HPDE6-E6E7 (cell line): ENCODE results near the gene MUC5B.
"Not testable (repeated sequence)": the region's sequence is repeated elsewhere in the genome, so short reads cannot be mapped to it uniquely, and the experiment has no call there.

Experiments
- DNase-seq: peaks from one replicate; pipeline ENCODE4 v3.0.0; 2011; ENCODE audit warnings: missing footprints; ENCODE audit errors: extremely low spot score

The MUC5B gene, protein sequence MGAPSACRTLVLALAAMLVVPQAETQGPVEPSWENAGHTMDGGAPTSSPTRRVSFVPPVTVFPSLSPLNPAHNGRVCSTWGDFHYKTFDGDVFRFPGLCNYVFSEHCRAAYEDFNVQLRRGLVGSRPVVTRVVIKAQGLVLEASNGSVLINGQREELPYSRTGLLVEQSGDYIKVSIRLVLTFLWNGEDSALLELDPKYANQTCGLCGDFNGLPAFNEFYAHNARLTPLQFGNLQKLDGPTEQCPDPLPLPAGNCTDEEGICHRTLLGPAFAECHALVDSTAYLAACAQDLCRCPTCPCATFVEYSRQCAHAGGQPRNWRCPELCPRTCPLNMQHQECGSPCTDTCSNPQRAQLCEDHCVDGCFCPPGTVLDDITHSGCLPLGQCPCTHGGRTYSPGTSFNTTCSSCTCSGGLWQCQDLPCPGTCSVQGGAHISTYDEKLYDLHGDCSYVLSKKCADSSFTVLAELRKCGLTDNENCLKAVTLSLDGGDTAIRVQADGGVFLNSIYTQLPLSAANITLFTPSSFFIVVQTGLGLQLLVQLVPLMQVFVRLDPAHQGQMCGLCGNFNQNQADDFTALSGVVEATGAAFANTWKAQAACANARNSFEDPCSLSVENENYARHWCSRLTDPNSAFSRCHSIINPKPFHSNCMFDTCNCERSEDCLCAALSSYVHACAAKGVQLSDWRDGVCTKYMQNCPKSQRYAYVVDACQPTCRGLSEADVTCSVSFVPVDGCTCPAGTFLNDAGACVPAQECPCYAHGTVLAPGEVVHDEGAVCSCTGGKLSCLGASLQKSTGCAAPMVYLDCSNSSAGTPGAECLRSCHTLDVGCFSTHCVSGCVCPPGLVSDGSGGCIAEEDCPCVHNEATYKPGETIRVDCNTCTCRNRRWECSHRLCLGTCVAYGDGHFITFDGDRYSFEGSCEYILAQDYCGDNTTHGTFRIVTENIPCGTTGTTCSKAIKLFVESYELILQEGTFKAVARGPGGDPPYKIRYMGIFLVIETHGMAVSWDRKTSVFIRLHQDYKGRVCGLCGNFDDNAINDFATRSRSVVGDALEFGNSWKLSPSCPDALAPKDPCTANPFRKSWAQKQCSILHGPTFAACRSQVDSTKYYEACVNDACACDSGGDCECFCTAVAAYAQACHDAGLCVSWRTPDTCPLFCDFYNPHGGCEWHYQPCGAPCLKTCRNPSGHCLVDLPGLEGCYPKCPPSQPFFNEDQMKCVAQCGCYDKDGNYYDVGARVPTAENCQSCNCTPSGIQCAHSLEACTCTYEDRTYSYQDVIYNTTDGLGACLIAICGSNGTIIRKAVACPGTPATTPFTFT (N-terminal part only)

DNA sequence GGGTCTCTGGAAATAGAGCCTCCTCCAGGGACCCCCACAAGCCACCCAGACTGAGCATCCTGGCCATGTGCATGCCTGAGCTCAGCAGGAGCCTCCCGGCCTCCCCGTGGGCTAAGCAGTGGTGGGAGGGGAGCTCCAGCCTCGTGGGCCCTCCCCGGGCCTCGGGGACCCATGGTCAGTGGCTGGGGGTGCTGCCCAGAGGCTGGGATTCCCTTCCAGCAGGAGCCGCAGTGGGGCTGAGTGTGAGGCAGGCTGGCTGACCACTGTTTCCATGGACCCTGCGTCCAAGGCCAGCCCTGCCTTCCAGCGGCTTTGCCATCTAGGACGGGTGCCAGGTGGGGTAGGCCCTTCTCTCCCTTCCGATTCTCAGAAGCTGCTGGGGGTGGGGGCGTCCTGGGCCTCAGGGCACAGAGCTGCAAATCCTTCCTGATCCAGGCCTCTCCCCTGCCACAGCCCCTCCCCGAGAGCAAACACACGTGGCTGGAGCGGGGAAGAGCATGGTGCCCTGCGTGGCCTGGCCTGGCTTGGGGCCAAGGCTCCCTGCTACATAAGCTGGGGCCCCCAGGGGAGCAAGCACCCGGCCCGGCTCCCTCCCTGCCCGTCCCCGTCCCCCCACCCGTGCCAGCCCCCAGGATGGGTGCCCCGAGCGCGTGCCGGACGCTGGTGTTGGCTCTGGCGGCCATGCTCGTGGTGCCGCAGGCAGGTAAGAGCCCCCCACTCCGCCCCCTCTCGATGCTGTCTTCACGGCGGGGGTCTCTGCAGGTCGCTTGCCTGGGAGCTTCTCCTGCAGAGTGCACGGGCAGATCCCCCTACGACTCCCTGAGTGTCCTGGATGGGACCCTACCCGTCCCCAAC is at the start of gene MUC5B:
Gene MUC5B, plus strand, starts transcription at position 576 of the 855 bp plus-strand sequence. Its CDS starts 58 bp downstream, at position 634.
- no peak for DNase-seq

DNA sequence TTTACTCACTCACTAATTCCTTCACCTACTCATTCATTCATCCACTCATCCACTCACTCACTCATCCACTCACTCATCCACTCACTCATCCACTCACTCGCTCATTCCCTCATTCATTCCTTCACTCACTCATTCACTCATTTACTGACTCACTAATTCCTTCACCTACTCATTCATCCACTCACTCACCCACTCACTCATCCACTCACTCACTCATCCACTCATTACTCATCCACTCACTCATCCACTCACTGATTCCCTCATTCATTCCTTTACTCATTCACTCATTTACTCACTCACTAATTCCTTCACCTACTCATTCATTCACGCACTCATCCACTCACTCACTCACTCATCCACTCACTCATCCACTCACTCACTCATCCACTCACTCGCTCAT is 49.5 kb upstream of the MUC5B start:
- DNase-seq = not testable (repeated sequence)

DNA sequence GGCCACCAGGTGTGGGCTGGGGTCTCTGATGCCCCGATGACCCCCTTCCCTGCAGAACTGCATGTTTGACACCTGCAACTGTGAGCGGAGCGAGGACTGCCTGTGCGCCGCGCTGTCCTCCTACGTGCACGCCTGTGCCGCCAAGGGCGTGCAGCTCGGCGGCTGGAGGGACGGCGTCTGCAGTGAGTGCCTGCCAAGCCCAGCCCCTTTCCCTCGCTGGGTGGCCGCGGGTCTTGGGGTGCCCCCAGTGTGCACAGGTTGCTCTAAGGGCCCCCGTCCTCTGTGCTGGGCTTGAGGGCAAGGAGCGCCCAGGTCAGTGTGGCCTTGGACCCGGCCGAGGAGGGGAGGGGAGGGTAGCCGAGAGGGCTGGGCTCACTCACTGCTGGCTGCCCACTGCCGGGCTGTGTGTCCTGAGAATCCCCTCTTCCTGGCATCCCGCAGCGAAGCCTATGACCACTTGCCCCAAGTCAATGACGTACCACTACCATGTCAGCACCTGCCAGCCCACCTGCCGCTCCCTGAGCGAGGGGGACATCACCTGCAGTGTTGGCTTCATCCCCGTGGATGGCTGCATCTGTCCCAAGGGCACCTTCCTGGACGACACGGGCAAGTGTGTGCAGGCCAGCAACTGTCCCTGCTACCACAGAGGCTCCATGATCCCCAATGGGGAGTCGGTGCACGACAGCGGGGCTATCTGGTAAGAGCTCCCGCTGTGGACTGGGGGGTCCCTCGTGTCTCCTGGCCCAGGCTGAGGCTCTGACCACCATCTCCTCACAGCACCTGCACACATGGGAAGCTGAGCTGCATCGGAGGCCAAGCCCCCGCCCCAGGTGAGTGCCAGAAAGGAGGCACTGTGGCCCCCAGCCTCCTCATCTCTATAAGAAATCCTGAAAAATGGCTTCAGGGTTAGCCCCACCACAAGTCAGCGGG is 48.2 kb upstream of the MUC5B start:
- DNase-seq = no peak

DNA sequence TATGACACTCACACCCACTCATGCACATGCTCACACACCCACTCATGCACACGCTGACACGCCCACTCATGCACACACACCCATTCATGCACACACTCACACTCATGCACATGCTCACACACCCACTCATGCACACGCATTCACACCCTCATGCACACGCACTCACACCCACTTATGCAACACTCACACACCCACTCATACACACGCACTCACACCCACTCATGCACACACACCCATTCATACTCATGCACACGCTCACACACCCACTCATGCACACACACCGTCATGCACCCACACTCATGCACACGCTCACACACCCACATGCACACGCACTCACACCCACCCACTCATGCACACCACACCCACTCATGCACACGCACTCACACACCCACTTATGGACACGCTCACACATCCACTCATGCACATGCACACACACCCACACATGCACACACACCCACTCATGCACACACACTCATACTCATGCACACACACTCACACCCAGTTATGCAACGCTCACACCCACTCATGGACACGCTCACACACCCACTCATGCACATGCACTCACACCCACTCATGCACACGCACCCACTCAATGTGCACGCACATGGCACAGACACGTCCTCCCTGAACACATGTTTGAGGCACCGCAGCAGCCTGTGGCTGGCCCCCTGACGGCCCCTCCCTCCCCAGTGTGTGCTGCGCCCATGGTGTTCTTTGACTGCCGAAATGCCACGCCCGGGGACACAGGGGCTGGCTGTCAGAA is 47.2 kb upstream of the MUC5B start:
- DNase-seq = no peak

DNA sequence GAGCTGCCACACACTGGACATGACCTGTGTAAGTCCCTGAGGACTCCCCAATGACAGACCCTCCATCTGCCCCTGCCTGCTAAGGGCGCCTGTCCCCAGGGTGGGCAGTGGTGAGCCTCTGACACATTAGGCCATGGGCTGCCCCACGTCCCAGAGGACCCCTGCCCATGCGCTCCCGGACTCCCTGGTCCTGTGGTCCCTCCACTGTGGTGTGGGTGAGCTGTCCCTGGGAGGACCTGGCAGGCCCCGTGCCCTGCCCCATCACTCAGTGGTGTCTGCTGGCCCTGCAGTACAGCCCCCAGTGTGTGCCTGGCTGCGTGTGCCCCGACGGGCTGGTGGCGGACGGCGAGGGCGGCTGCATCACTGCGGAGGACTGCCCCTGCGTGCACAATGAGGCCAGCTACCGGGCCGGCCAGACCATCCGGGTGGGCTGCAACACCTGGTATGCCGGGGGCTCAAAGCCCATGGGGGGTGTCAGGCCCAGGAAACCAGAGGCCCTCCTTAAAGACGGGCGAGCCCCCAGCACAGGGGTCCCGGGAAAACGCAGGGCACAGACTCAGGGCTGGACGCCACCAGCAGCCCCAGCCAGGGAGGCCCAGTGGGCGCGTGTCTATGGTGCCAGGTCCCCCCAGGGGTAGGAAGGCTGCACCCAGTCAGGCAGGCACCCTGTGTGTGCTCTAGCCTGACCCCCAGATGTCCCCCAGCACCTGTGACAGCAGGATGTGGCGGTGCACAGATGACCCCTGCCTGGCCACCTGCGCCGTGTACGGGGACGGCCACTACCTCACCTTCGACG is 46.4 kb upstream of the MUC5B start:
- no peak for DNase-seq

DNA sequence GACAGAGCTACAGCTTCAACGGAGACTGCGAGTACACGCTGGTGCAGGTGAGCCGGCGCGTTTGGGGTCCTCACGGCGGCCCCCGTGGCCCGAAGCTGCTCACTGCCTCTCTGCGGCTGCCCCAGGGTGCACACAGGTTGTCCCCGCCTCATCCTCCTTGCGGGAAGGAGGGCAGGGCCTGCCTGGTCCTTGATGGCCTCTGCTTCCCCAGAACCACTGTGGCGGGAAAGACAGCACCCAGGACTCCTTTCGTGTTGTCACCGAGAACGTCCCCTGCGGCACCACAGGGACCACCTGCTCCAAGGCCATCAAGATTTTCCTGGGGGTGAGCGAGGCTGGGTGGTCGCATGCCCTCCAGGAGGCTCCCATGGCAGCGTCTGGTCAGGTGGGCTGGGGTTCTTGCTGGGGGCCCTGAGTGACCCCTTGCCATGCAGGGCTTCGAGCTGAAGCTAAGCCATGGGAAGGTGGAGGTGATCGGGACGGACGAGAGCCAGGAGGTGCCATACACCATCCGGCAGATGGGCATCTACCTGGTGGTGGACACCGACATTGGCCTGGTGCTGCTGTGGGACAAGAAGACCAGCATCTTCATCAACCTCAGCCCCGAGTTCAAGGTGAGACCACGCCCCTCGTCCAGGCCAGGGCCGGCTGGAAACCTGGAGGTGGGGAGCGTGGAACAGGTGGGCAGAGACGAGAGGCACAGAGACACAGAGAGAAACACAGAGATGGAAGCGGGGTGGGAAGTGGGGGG is 45.7 kb upstream of the MUC5B start:
- no peak for DNase-seq

DNA sequence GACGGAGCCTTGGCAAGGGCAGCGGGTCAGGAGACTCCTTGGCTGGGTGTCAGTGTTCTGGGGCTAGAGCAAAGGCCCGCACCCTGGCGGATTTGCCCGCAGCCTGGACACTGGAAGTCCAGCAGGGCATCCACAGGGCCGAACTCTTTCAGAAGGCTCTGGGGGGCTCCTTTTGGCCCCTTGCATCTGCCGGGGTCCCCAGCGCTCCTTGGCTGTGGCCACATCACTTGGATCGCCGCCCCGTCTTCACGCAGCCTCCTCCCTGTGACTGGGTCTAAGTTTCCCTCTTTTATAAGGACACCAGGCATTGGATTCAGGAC is 45.1 kb upstream of the MUC5B start:
- DNase-seq = no peak

DNA sequence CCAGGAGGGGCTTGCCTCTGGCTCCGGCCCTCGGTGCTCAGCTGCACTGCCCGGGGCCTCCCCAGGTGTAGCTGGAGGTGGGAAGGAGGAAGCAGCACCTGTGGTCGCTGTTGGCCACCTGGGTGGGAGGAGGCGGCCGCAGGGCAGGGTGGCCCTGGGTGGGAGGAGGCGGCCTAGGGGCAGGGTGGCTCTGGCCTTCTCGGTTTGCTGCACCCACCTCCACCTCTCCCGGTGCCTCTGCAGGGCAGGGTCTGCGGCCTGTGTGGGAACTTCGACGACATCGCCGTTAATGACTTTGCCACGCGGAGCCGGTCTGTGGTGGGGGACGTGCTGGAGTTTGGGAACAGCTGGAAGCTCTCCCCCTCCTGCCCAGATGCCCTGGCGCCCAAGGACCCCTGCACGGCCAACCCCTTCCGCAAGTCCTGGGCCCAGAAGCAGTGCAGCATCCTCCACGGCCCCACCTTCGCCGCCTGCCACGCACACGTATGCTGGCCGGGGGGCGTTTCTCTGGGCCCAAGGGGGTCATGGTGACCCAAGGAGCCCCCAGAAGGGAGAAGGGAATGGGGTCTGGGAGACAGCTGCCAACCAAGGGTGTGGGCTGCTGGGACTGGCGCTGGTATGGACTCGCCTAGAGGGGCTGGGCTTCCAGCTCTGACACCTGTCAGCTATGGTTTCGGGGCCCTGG is 44.5 kb upstream of the MUC5B start:
- no peak for DNase-seq

DNA sequence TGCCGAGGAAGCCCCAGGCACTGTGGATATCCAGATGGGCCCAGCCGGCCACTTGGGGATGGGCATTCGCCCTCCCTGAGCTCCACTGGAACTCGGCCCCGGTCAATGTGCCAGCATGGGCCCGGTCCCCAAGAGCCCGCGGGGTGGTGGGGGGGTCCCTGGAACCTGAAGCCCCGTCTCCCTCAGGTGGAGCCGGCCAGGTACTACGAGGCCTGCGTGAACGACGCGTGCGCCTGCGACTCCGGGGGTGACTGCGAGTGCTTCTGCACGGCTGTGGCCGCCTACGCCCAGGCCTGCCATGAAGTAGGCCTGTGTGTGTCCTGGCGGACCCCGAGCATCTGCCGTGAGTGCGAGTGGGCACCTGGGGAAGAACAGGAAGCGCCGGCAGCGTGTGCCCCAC is 44.0 kb upstream of the MUC5B start:
- no peak for DNase-seq

DNA sequence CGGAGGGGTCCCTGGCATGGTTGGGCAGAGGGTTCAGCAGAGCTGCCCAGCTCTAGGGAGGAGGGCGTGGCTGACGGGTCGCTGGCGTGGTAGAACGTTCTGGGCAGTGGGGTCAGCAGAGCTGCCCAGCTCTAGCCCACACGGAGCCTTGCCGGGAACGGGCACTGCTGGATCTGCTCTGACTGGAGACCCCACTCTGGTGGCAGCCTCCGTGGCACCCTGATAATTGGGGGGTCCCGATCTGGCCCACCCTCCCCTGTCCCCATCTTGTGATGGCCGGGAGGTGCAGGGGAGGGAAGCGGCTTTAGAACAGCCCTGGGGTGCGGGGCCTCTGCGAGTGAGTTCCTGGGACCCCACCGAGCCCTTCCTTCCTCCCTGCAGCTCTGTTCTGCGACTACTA is 43.2 kb upstream of the MUC5B start:
- DNase-seq = no peak

DNA sequence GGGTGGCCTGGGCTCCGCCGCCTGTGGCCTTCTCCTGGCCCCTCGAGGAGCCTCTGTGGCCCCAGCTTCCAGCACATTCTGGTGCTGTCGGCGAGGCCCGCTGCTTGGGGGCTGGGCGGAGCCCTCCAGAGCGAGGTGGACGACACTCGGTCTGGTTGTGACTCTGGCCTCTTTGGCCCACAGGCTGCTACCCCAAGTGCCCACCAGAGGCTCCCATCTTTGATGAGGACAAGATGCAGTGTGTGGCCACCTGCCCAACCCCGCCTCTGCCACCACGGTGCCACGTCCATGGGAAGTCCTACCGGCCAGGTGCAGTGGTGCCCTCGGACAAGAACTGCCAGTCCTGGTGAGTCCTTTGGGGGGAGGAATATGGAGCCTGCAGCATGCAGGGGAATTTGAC is 42.7 kb upstream of the MUC5B start:
- DNase-seq = no peak

DNA sequence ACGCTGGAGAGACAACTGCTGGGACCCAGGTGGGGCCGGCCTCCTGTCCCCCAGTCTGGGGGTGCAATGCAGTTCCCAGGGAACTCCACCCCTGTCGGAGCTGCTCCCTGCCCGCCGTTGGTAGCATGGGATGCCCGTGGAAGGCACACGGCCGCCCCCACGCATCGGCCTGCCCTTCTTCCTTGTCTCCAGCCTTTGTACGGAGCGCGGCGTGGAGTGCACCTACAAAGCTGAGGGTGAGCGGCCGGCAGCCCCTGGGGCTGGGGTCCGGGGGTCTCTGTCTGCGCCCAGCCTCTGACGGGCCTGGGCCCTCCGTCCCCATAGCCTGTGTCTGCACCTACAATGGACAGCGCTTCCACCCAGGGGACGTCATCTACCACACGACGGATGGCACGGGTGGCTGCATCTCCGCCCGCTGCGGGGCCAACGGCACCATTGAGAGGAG is 41.9 kb upstream of the MUC5B start:
- no peak for DNase-seq

DNA sequence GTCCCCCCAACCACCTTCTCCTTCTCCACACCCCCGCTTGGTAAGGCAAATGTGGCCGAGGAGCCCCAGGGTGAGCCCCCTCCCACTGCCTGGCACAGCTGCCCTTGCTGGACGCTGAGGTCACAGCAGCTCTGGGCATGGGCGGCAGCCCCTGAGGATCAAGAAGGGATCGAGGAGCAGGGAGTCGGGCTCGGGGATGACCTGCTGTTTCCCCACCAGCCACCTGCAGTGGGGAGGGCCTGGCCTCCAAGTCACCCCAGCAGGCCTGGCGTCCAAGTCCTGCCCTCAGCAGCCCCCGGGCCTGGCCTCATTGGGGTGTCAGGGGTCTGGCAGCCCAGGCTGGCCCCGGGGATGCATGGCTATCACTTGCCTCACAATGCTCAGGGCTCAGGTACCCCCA is 41.4 kb upstream of the MUC5B start:
- no peak for DNase-seq

DNA sequence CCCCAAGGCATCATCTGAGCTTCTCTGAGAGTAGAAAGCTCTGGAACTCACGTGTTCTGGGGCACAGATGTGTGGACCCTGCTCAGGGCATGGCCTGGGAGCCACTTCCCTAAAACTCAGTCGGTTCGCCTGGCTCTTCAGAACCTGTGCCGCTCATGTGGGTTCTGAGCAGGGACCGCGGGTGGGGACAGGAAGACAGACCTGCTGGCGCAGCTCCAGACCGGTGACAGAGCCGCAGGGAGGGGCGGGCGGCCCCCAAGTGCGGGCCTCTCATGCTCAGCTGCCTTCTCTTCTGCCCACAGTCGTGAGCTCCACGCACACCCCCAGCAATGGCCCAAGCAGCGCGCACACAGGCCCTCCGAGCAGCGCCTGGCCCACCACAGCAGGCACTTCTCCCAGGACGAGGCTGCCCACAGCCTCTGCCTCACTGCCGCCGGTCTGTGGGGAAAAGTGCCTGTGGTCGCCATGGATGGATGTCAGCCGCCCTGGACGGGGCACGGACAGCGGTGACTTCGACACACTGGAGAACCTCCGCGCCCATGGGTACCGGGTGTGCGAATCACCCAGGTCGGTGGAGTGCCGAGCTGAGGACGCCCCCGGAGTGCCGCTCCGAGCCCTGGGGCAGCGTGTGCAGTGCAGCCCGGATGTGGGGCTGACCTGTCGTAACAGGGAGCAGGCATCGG is 40.9 kb upstream of the MUC5B start:
- DNase-seq = no peak

DNA sequence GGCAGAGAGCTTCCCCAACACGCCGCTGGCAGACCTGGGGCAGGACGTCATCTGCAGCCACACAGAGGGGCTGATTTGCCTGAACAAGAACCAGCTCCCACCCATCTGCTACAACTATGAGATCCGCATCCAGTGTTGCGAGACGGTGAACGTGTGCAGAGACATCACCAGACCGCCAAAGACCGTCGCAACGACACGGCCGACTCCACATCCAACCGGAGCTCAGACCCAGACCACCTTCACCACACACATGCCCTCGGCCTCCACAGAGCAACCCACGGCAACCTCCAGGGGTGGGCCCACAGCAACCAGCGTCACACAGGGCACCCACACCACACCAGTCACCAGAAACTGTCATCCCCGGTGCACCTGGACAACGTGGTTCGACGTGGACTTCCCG is 38.7 kb upstream of the MUC5B start:
- not testable (repeated sequence) for DNase-seq

DNA sequence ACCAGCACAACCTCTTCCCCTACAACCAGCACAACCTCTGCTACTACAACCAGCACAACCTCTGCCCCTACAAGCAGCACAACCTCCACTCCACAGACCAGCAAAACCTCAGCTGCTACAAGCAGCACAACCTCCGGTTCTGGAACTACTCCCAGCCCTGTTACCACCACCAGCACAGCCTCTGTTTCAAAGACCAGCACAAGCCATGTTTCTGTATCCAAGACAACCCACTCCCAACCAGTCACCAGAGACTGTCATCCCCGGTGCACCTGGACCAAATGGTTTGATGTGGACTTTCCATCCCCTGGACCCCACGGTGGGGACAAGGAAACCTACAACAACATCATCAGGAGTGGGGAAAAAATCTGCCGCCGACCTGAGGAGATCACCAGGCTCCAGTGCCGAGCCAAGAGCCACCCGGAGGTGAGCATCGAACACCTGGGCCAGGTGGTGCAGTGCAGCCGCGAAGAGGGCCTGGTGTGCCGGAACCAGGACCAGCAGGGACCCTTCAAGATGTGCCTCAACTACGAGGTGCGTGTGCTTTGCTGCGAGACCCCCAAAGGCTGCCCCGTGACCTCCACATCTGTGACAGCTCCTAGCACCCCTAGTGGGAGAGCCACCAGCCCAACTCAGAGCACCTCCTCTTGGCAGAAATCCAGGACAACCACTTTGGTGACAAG is 34.3 kb upstream of the MUC5B start:
- DNase-seq = not testable (repeated sequence)
